Transverse colon (tissue), 3 donors: ENCODE measurements around the gene TOMM6.

Experiments
- CTCF ChIP-seq, 5 experiments: fragments of 200-600 bp in 3 of 5; fragments of 450-650 bp in 2 of 5; sonication (generic) in 3 of 5; IDR thresholded peaks; 1 replicate in 2 of 5; 2 replicates in 3 of 5; pipeline ENCODE4 v1.5.1; 2016 to 2017; ENCODE audit warnings: antibody characterized with exemption in 5 of 5, inconsistent platforms in 3 of 5, mild to moderate bottlenecking in 2 of 5, moderate library complexity in 1 of 5
- EP300 ChIP-seq: sonication (generic); formaldehyde crosslinking; IDR thresholded peaks from one replicate; pipeline ENCODE4 v1.6.1; 2017; ENCODE audit warnings: antibody characterized with exemption, low read depth

GRCh38 chr6:41775293-41775882 is 12.1 kb upstream of the TOMM6 start:
- TF ChIP-seq CTCF (IDR thresholded peaks at IDR 0.05) (no peak), EP300 (no peak)
